Lower leg skin (tissue), 4 donors: Measurements from ENCODE around the gene POMT1. TPM values are rescaled to one million over a fixed set of nuclear protein-coding genes. Genes with fewer than 3 reads are reported as not detected.

Source experiments
- DNase-seq, 2 donors: peaks; one replicate each; pipeline ENCODE4 v3.0.0-alpha.2; 2019; ENCODE audit warnings: low spot score in 2 of 2
- H3K4me3 ChIP-seq: fragments of 200-600 bp; sonication (generic); 2 replicates; pipeline ENCODE4 v1.5.1; 2017; ENCODE audit warnings: mild to moderate bottlenecking, low read depth; ENCODE audit not compliant: poor library complexity, severe bottlenecking
- POLR2A ChIP-seq, 2 donors: fragments of 450-650 bp; IDR thresholded peaks; one replicate each; pipeline ENCODE4 v1.6.1; 2016 to 2017; ENCODE audit warnings: antibody characterized with exemption in 2 of 2, mild to moderate bottlenecking in 1 of 2, moderate library complexity in 1 of 2
- WGBS, 2 donors: methylation state at CpG; one replicate each; pipeline ENCODE4 v1.1.5; 2018; 5-methylcytosine and 5-hydroxymethylcytosine counted together
- intact Hi-C: fragments of 100-400 bp; cut with DNase I; formaldehyde crosslinking; loops from one replicate; pipeline ENCODE4 v1.15.0; 2023; ENCODE audit warnings: low total_unique reads
- total RNA-seq, 4 donors: library from RNA; depleted of rRNA; stranded (reverse); fragments of >200 nt; gene quantifications; one replicate each; pipeline ENCODE4 v1.1.0, GENCODE V29; 2016
- TF ChIP-seq, protein P1 (sequence below), 3 donors: fragments of 450-650 bp; IDR thresholded peaks; one replicate each; pipeline ENCODE4 v1.5.1; 2016; ENCODE audit warnings: antibody characterized with exemption in 3 of 3, mild to moderate bottlenecking in 3 of 3, moderate library complexity in 2 of 3

Gene POMT1
- total RNA-seq, 4 donors from 2014 or later = 23.9 to 29.0 (median 26.6) TPM

DNA sequence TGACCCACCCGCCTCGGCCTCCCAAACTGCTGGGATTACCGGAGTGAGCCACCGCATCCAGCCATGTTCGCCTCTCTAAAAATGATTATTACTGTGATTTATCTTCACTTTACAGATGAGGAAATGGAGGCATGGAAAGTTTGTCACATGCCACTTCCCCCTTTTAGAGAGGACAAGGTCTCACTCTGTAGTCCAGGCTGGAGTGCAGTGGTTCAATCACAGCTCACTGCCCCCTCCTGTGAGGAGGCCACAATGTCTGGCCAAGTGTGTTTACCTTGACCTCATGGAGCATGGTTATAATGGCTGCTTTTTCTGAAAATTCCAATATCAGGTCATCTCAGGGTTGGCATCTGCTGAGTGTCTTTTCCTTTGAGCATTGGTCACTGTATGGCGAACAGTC lies 49.3 kb downstream of the POMT1 start:
- no peak for DNase-seq
- intact Hi-C loops = no loop called here
- no peak overlapping the region for H3K4me3 ChIP-seq
- 88 to 96% methylated on average over 6 of the region's 6 CpGs for WGBS, 2 donors
- no peak for TF ChIP-seq POLR2A (IDR thresholded peaks at IDR 0.05)
- TF ChIP-seq, protein P1, sequence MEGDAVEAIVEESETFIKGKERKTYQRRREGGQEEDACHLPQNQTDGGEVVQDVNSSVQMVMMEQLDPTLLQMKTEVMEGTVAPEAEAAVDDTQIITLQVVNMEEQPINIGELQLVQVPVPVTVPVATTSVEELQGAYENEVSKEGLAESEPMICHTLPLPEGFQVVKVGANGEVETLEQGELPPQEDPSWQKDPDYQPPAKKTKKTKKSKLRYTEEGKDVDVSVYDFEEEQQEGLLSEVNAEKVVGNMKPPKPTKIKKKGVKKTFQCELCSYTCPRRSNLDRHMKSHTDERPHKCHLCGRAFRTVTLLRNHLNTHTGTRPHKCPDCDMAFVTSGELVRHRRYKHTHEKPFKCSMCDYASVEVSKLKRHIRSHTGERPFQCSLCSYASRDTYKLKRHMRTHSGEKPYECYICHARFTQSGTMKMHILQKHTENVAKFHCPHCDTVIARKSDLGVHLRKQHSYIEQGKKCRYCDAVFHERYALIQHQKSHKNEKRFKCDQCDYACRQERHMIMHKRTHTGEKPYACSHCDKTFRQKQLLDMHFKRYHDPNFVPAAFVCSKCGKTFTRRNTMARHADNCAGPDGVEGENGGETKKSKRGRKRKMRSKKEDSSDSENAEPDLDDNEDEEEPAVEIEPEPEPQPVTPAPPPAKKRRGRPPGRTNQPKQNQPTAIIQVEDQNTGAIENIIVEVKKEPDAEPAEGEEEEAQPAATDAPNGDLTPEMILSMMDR (IDR thresholded peaks at IDR 0.05) = no peak

DNA sequence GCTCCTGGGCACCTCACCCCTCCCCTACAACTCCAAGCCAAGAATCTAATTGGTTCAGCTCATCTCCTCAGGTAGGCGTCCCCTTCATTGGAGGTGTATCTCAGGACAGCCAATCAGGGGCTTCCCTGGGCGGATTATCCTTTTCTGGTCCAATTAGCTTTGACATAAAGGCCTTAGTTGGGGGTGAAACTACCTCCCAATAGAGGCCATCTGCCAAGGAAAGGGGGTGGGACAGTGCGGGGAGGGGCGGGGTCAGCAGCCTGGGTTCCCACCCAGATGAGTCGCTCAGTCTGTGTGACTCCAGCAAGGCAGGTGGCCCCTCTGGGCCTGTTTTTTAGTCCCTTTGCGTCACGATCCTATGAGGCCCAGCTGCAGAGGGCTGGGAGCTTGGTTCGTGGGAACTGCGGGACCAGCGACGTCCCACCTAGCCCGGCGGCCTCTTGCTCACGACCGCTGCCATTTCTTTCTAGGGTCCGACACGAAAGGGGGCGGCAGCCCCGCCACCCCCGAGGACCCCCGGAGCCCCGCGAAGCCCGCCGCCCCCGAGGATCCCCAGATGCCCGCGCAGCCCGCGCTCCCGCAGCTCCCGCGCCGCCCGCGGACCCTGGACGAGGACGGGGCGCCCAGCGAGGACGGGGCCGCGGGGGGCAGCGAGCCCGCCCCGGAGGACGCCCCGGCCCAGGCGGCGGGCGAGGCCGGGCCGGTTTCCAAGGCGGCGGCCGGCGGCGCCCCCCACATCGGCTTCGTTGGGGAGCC lies 51.5 kb downstream of the POMT1 start:
- intact Hi-C loops = no loop called here

DNA sequence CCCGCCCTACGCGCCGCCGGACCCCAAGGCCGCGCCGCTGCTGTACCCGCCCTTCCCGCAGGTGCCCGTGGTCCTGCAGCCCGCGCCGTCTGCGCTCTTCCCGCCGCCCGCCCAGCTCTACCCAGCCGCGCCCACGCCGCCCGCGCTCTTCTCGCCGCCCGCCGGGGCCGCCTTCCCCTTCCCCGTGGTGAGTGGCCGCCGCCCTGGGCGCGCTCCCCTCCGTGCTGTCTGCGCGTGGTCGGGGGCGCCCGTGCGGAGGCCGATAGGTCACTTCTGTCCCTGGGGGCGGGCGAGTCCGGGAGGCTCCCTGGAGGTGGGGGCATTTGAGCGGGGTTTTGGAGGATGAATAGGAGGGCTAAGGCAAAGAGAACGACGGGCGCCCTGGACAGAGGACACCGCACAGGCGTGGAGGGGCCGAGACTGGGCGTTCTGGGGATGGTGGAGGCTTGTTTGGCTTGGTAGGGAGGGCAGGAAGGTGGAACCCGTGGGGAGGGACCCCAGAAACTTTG lies 52.2 kb downstream of the POMT1 start:
- no peak for DNase-seq
- intact Hi-C loops = no loop called here

More for the DNA sequence above, 51.5 kb downstream of the POMT1 start:
- WGBS, 2 donors = 36 to 49% methylated on average over 16 to 18 of the region's 60 CpGs
- DNase-seq = no peak
- TF ChIP-seq, protein P1 (IDR thresholded peaks at IDR 0.05) = no peak
- TF ChIP-seq POLR2A (IDR thresholded peaks at IDR 0.05) = no peak
- H3K4me3 ChIP-seq = no peak overlapping the region

DNA sequence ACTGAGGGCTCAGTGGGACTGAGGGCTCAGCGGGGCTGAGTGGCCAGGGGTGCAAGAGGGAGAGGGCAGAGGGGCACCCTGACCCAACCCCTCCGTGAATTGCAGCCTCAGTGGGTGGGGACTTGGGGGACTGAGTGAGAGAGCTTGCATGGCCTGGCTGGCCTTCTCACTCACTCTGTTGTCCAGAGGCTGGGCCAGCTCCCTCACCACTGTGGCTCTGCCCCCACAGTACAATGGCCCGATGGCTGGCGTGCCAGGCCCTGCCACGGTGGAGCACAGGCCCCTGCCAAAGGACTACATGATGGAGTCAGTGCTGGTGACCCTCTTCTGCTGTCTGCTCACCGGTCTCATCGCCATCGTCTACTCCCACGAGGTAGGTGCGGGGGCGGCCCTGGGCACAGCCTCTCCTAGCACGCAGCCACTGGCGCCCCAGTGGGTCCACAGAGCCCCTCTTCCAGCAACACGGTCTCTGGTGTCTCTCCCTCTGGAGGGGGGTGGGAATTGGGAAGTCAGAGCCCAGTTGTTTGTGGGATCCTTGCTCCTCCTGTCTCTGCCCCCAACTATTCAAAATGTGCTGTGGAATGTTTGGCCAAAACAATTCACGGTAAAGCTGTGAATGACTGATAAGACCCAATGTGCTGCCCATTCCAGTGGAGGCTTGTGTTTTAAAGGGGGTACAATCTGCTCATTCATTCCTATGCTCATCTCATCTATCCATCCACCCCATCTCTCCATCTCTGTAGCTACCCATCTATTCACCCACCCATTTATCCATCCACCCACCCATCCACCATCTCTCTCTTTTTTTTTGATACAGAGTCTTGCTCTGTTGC lies 53.3 kb downstream of the POMT1 start:
- WGBS, 2 donors = 87 to 90% methylated on average over 15 of the region's 15 CpGs
- TF ChIP-seq POLR2A (IDR thresholded peaks at IDR 0.05) = no peak
- TF ChIP-seq, protein P1 (IDR thresholded peaks at IDR 0.05) = no peak
- intact Hi-C loops = no loop called here
- H3K4me3 ChIP-seq = no peak overlapping the region
- DNase-seq = no peak

More for the DNA sequence above, 52.2 kb downstream of the POMT1 start:
- TF ChIP-seq POLR2A (IDR thresholded peaks at IDR 0.05) = no peak
- TF ChIP-seq, protein P1 (IDR thresholded peaks at IDR 0.05) = no peak
- no peak overlapping the region for H3K4me3 ChIP-seq
- 31 to 48% methylated on average over 16 to 30 of the region's 54 CpGs for WGBS, 2 donors

DNA sequence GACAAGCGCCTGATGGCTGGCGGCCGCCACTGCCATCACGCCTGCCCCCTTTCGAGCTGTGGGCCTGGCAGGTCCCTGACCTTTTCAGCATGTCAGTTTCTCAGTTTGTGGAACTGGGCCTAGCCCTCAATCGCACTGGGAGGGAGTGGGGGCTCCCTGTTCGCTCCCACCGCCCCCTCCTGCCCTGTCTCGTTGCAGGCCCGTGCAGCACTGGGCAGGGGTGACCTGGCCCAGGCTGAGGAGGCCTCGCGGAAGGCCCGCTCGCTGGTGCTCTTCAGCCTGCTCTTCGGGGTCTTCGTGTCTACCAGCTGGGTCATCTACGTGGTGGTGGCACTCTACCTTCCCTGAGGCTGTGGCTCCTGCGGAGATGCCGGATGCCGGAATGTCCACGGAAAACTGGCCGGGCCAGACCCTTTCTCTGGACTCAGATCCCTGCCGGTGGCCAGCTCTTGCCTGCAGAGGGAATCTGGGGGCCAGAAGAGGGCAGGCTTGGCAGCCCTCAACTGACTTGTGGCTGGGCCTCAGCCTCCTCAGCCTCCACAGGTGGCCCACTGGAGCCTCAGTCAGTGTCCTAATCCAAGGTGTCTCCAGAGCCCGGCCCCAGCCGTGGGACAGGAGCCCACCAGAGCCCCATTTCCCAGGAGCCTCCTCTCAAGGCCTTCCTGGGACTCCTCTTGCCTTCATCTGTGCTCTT lies 55.3 kb downstream of the POMT1 start:
- intact Hi-C loops = no loop called here
- H3K4me3 ChIP-seq = no peak overlapping the region
- 92 to 95% methylated on average over 21 to 25 of the region's 25 CpGs for WGBS, 2 donors
- DNase-seq = no peak
- TF ChIP-seq POLR2A (IDR thresholded peaks at IDR 0.05) = no peak
- TF ChIP-seq, protein P1 (IDR thresholded peaks at IDR 0.05) = no peak
